DOHH2 (cell line): ENCODE data around the gene RESF1.

Source experiments
- H3F3A ChIP-seq: fragments of 200-600 bp; sonication (generic), shearing (Covaris generic); 2 replicates; pipeline ENCODE4 v1.6.0; 2016; ENCODE audit warnings: antibody characterized with exemption, mild to moderate bottlenecking; ENCODE audit not compliant: control insufficient read depth, insufficient read depth
- H3K27ac ChIP-seq: fragments of 200-600 bp; sonication (generic); 2 replicates; pipeline ENCODE4 v1.5.1; 2014; ENCODE audit warnings: low read depth, mild to moderate bottlenecking, low read length, moderate library complexity
- H3K27me3 ChIP-seq: fragments of 200-600 bp; sonication (generic); 2 replicates; pipeline ENCODE4 v1.6.1; 2014; ENCODE audit warnings: mild to moderate bottlenecking, low read length, mixed read lengths; ENCODE audit not compliant: control insufficient read depth
- H3K36me3 ChIP-seq: fragments of 200-600 bp; sonication (generic); 2 replicates; pipeline ENCODE4 v1.6.1; 2014; ENCODE audit warnings: mild to moderate bottlenecking, low read length, moderate library complexity, mixed read lengths; ENCODE audit not compliant: control insufficient read depth
- H3K4me1 ChIP-seq: fragments of 200-600 bp; sonication (generic); 2 replicates; pipeline ENCODE4 v1.6.1; 2014; ENCODE audit warnings: mild to moderate bottlenecking, low read length, mixed read lengths; ENCODE audit not compliant: control insufficient read depth
- H3K4me2 ChIP-seq: fragments of 200-600 bp; sonication (generic); 2 replicates; pipeline ENCODE4 v1.6.0; 2014; ENCODE audit warnings: mild to moderate bottlenecking, low read length, moderate library complexity
- H3K4me3 ChIP-seq: fragments of 200-600 bp; sonication (generic); 2 replicates; pipeline ENCODE4 v1.5.1; 2014; ENCODE audit warnings: mild to moderate bottlenecking, low read length, mixed read lengths
- H3K79me2 ChIP-seq: fragments of 200-600 bp; sonication (generic); 2 replicates; pipeline ENCODE4 v1.6.1; 2014; ENCODE audit warnings: mild to moderate bottlenecking, low read length, mixed read lengths; ENCODE audit not compliant: control insufficient read depth
- H3K9me2 ChIP-seq: fragments of 200-600 bp; sonication (generic); replicated peaks from 2 replicates; pipeline ENCODE4 v1.6.1; 2014; ENCODE audit warnings: mild to moderate bottlenecking, low read length, mixed read lengths; ENCODE audit not compliant: control insufficient read depth
- H3K9me3 ChIP-seq: fragments of 200-600 bp; sonication (generic); 2 replicates; pipeline ENCODE4 v1.6.1; 2014; ENCODE audit warnings: antibody characterized with exemption, low read length, mixed read lengths; ENCODE audit not compliant: control insufficient read depth, insufficient read depth
- H4K20me1 ChIP-seq: fragments of 200-600 bp; sonication (generic); 2 replicates; pipeline ENCODE4 v1.6.0; 2014; ENCODE audit warnings: low read depth, mild to moderate bottlenecking, antibody characterized with exemption, low read length, moderate library complexity; ENCODE audit not compliant: control insufficient read depth, insufficient read depth
- CTCF ChIP-seq: fragments of 200-600 bp; sonication (generic); IDR thresholded peaks from one replicate; pipeline ENCODE4 v1.5.1; 2014; ENCODE audit warnings: antibody characterized with exemption, mild to moderate bottlenecking, low read depth, low read length; ENCODE audit not compliant: poor library complexity, severe bottlenecking
- EZH2phosphoT487 ChIP-seq: fragments of 200-600 bp; sonication (generic); IDR thresholded peaks from 2 replicates; pipeline ENCODE4 v1.6.1; 2017; ENCODE audit warnings: borderline replicate concordance, mild to moderate bottlenecking, antibody characterized with exemption, low read length, moderate library complexity, mixed read lengths

RESF1 gene

GRCh38 chr12:32002848-32003493, 43.8 kb downstream of the RESF1 start:
- H3K9me3 ChIP-seq: no peaks in the 10 kb centered on the region
- H3K27me3 ChIP-seq: no peaks in the 10 kb centered on the region
- TF ChIP-seq CTCF (no peak), EZH2phosphoT487 (no peak)
- H3K4me2 ChIP-seq: no peak overlapping the region
- H3K9me2 ChIP-seq: no peaks in the 10 kb centered on the region
- no peak overlapping the region for H3K4me3 ChIP-seq
- no peaks in the 10 kb centered on the region; the same call in 1 of the 2 replicates for H3K4me1 ChIP-seq
- H3K27ac ChIP-seq: no peak overlapping the region
- H4K20me1 ChIP-seq: no peaks in the 10 kb centered on the region
- H3F3A ChIP-seq: peaks cover 3% of the 10 kb centered on the region
- peaks cover under 1% of the 10 kb centered on the region; the same call in 1 of the 2 replicates for H3K36me3 ChIP-seq
- H3K79me2 ChIP-seq: no peaks in the 10 kb centered on the region

DNA sequence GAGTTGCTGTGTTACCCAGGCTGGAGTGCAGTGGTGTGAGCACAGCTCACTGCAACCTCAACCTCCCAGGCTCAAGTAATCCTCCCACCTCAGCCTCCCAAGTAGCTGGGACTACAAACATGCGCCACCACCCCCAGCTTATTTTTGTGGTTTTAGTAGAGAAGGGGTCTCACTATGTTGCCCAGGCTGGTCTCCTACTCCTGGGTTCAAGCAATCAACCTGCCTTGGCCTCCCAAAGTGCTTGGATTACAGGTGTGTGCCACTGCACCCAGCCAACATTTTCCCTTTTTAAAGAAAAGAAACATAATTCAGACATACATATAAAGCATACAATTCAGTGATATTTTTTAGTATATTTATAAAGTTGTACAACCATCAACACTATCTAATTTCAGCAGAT, 44.4 kb downstream of the RESF1 start:
- H3K27ac ChIP-seq: no peak overlapping the region
- H3K4me1 ChIP-seq: peaks cover 3% of the 10 kb centered on the region
- no peak for TF ChIP-seq EZH2phosphoT487
- H3K9me3 ChIP-seq: no peaks in the 10 kb centered on the region
- H3K79me2 ChIP-seq: no peaks in the 10 kb centered on the region
- no peak overlapping the region for H3K4me2 ChIP-seq
- H3K4me3 ChIP-seq: no peak overlapping the region
- H4K20me1 ChIP-seq: no peaks in the 10 kb centered on the region
- no peaks in the 10 kb centered on the region for H3K36me3 ChIP-seq
- no peaks in the 10 kb centered on the region for H3K27me3 ChIP-seq
- no peaks in the 10 kb centered on the region for H3K9me2 ChIP-seq
- H3F3A ChIP-seq: peaks cover 3% of the 10 kb centered on the region

DNA sequence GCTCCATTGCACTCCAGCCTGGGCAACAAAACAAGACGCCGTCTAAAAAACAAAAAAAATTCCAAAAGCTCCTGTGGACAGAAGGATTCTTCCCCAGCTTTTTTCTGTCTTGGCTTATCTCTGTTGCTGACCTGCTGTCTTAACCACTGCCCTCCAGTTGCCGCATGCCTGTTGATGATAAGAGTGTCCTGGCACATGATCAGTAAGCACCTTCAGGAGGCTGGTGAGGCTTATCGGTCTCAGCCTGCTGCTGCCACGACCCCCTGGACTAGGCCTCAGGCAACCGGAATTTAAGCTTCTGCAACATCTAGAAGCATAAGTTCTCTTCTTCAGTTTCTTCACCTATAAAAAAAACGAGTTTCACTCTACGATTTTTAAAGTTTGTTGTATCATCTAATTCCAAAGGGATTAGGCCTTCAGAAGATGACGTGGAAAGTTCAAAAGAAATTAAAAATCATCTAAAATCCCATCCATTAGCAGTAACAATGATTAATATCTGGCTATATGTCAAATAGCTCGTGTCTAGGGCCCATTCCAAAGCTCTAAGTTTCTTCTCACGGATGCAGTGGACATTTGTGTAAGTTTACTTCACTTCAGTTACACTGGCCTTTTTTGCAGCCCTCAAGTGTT, 46.4 kb downstream of the RESF1 start:
- TF ChIP-seq EZH2phosphoT487 (no peak), CTCF (no peak)
- H3K4me2 ChIP-seq: no peak overlapping the region
- H3K4me3 ChIP-seq: no peak overlapping the region
- no peaks in the 10 kb centered on the region for H3K36me3 ChIP-seq
- H3F3A ChIP-seq: peaks cover 3% of the 10 kb centered on the region
- no peaks in the 10 kb centered on the region for H3K9me2 ChIP-seq
- no peak overlapping the region for H3K27ac ChIP-seq
- peaks cover 6% of the 10 kb centered on the region for H3K4me1 ChIP-seq
- no peaks in the 10 kb centered on the region for H3K9me3 ChIP-seq
- H3K27me3 ChIP-seq: no peaks in the 10 kb centered on the region
- no peaks in the 10 kb centered on the region for H4K20me1 ChIP-seq
- no peaks in the 10 kb centered on the region for H3K79me2 ChIP-seq
